HG02642 (cell line): ENCODE measurements around the gene ZNF665.
A peak's percentile ranks its signal among the peaks of the same experiment; 100 is the strongest.
"Not testable (repeated sequence)": the region's sequence is repeated elsewhere in the genome, so short reads cannot be mapped to it uniquely, and the experiment has no call there.

Experiments used
- ATAC-seq: cut with Tn5 transposase; IDR thresholded peaks from one replicate; pipeline ENCODE4 v1.9.1; 2021; ENCODE audit warnings: mild to moderate bottlenecking; ENCODE audit not compliant: unreplicated experiment, poor library complexity

The ZNF665 gene

GRCh38 chr19:53160350-53160749 is 32.8 kb downstream of the ZNF665 start:
- ATAC-seq: no peak

GRCh38 chr19:53158119-53158656 is 35.0 kb downstream of the ZNF665 start:
- peak; percentile 21 for ATAC-seq

GRCh38 chr19:53157626-53158025 is 35.5 kb downstream of the ZNF665 start:
- no peak for ATAC-seq

- ATAC-seq: no peak
These were observed 36.3 kb downstream of the ZNF665 start for GRCh38 chr19:53156850-53157249.

- ATAC-seq: no peak
These were observed 45.5 kb downstream of the ZNF665 start for GRCh38 chr19:53147645-53148044.

GRCh38 chr19:53140351-53140750 is 52.8 kb downstream of the ZNF665 start:
- no peak for ATAC-seq

- ATAC-seq: no peak
These were observed 56.7 kb downstream of the ZNF665 start for GRCh38 chr19:53136432-53136831.

- ATAC-seq: no peak
These were observed 60.8 kb downstream of the ZNF665 start, which contains the start of gene ZNF415 for GRCh38 chr19:53132141-53132991. Gene ZNF415 (minus strand): TSS chr19:53132910. CDS start chr19:53122676, 10,234 bp downstream.

GRCh38 chr19:53131727-53132126 is 61.4 kb downstream of the ZNF665 start:
- ATAC-seq: no peak

GRCh38 chr19:53131085-53131590 is 62.0 kb downstream of the ZNF665 start:
- ATAC-seq: no peak

- no peak for ATAC-seq
These were observed 62.7 kb downstream of the ZNF665 start for GRCh38 chr19:53130506-53130905.

- ATAC-seq: not testable (repeated sequence)
These were observed 66.2 kb downstream of the ZNF665 start for GRCh38 chr19:53126733-53127526.

- no peak for ATAC-seq
These were observed 69.8 kb downstream of the ZNF665 start for GRCh38 chr19:53123400-53123799.
